ENCODE results near the gene WDR20.

WDR20 gene

GRCh38 chr14:102117852-102118251 is 21.8 kb upstream of the WDR20 start:
- H4K20me1 ChIP-seq (ENCODE audit: insufficient read depth, low read length, poor library complexity, severe bottlenecking) = no peaks in the 10 kb centered on the region
- H3K4me1 ChIP-seq (ENCODE audit: insufficient read depth, low read length, poor library complexity, severe bottlenecking) = no peaks in the 10 kb centered on the region
- H3K9ac ChIP-seq (ENCODE audit: low read depth, low read length, poor library complexity, severe bottlenecking) = no peak overlapping the region
- H3K4me2 ChIP-seq (ENCODE audit: low read depth, low read length, poor library complexity, severe bottlenecking) = no peak overlapping the region
- no peaks in the 10 kb centered on the region for H3K79me2 ChIP-seq (ENCODE audit: insufficient read depth, low read length)
- H3K4me3 ChIP-seq (ENCODE audit: low read length, poor library complexity, severe bottlenecking) = no peak overlapping the region
- no peaks in the 10 kb centered on the region for H3K36me3 ChIP-seq (ENCODE audit: insufficient read depth, low read length)
- no peaks in the 10 kb centered on the region for H3K9me2 ChIP-seq (replicated peaks; ENCODE audit: low read depth, low read length)
- TF ChIP-seq, protein P1, sequence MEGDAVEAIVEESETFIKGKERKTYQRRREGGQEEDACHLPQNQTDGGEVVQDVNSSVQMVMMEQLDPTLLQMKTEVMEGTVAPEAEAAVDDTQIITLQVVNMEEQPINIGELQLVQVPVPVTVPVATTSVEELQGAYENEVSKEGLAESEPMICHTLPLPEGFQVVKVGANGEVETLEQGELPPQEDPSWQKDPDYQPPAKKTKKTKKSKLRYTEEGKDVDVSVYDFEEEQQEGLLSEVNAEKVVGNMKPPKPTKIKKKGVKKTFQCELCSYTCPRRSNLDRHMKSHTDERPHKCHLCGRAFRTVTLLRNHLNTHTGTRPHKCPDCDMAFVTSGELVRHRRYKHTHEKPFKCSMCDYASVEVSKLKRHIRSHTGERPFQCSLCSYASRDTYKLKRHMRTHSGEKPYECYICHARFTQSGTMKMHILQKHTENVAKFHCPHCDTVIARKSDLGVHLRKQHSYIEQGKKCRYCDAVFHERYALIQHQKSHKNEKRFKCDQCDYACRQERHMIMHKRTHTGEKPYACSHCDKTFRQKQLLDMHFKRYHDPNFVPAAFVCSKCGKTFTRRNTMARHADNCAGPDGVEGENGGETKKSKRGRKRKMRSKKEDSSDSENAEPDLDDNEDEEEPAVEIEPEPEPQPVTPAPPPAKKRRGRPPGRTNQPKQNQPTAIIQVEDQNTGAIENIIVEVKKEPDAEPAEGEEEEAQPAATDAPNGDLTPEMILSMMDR (conservative IDR thresholded peaks at IDR 0.05; ENCODE audit: low read length) = no peak
- no peak for TF ChIP-seq EZH2phosphoT487 (IDR thresholded peaks at IDR 0.05; ENCODE audit: borderline replicate concordance)
- H3K9me3 ChIP-seq (ENCODE audit: insufficient read depth, low read depth, low read length) = peaks cover 13% of the 10 kb centered on the region; the same call in 1 of the 2 replicates
- no peaks in the 10 kb centered on the region for H3F3A ChIP-seq (ENCODE audit: low read depth)
- no peaks in the 10 kb centered on the region for H3K27me3 ChIP-seq (ENCODE audit: insufficient read depth, low read length, poor library complexity, severe bottlenecking)
- no peak overlapping the region for H2AFZ ChIP-seq (ENCODE audit: low read length)

DNA sequence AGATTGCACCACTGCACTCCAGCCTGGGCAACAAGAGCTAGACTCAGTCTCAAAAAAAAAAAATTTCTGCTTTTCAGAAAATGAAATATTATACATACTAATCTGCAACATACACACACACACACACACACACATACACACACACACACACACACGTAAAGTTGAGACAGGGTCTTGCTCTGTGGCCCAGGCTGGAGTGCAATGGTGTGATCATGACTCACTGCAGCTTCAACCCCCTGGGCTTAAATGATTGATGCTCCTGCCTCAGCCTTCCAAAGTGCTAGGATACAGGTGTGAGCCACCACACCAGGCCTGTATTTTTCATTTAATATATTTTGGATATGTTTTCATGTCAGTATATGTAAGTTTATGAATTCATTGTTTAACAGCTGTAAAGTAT is 18.8 kb upstream of the WDR20 start:
- Histone ChIP-seq H3K79me2 (ENCODE audit: insufficient read depth, low read length) (no peaks in the 10 kb centered on the region), H3F3A (ENCODE audit: low read depth) (no peaks in the 10 kb centered on the region), H3K4me2 (ENCODE audit: low read depth, low read length, poor library complexity, severe bottlenecking) (no peak overlapping the region), H3K27me3 (ENCODE audit: insufficient read depth, low read length, poor library complexity, severe bottlenecking) (no peaks in the 10 kb centered on the region), H2AFZ (ENCODE audit: low read length) (no peak overlapping the region), H3K9ac (ENCODE audit: low read depth, low read length, poor library complexity, severe bottlenecking) (no peak overlapping the region), H3K9me2 (replicated peaks; ENCODE audit: low read depth, low read length) (no peaks in the 10 kb centered on the region), H4K20me1 (ENCODE audit: insufficient read depth, low read length, poor library complexity, severe bottlenecking) (no peaks in the 10 kb centered on the region), H3K4me1 (ENCODE audit: insufficient read depth, low read length, poor library complexity, severe bottlenecking) (no peaks in the 10 kb centered on the region), H3K36me3 (ENCODE audit: insufficient read depth, low read length) (no peaks in the 10 kb centered on the region), H3K9me3 (ENCODE audit: insufficient read depth, low read depth, low read length) (peaks cover 13% of the 10 kb centered on the region; the same call in 1 of the 2 replicates), H3K4me3 (ENCODE audit: low read length, poor library complexity, severe bottlenecking) (no peak overlapping the region)
- no peak for TF ChIP-seq EZH2phosphoT487 (IDR thresholded peaks at IDR 0.05; ENCODE audit: borderline replicate concordance)
- TF ChIP-seq, protein P1 (conservative IDR thresholded peaks at IDR 0.05; ENCODE audit: low read length) = no peak

DNA sequence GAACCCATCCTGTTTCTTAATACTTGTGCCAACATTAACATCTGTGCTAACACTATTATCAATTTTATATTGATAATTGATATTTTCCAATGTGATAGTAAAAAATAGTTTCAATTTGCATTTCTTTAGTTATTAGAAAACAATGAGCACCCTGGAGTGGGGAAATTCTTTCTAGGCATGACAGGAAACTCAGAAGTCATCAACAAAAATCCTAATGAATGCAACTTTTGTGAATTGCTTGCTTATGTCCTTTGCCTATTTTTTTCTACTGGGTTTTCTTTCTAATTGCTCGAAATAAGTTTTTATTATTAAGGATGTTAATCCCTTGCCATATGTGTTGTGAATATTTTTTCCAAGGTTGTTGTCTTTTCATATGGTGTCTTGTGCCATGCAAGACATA is 18.1 kb upstream of the WDR20 start:
- H4K20me1 ChIP-seq (ENCODE audit: insufficient read depth, low read length, poor library complexity, severe bottlenecking) = no peaks in the 10 kb centered on the region
- H3K27me3 ChIP-seq (ENCODE audit: insufficient read depth, low read length, poor library complexity, severe bottlenecking) = no peaks in the 10 kb centered on the region
- TF ChIP-seq, protein P1 (conservative IDR thresholded peaks at IDR 0.05; ENCODE audit: low read length) = no peak
- TF ChIP-seq EZH2phosphoT487 (IDR thresholded peaks at IDR 0.05; ENCODE audit: borderline replicate concordance) = no peak
- peaks cover 10% of the 10 kb centered on the region; the same call in 1 of the 2 replicates for H3K9me3 ChIP-seq (ENCODE audit: insufficient read depth, low read depth, low read length)
- no peaks in the 10 kb centered on the region for H3K79me2 ChIP-seq (ENCODE audit: insufficient read depth, low read length)
- no peak overlapping the region for H3K4me3 ChIP-seq (ENCODE audit: low read length, poor library complexity, severe bottlenecking)
- H3K4me1 ChIP-seq (ENCODE audit: insufficient read depth, low read length, poor library complexity, severe bottlenecking) = no peaks in the 10 kb centered on the region
- no peak overlapping the region for H3K4me2 ChIP-seq (ENCODE audit: low read depth, low read length, poor library complexity, severe bottlenecking)
- no peak overlapping the region for H2AFZ ChIP-seq (ENCODE audit: low read length)
- H3K9me2 ChIP-seq (replicated peaks; ENCODE audit: low read depth, low read length) = no peaks in the 10 kb centered on the region
- H3K9ac ChIP-seq (ENCODE audit: low read depth, low read length, poor library complexity, severe bottlenecking) = no peak overlapping the region
- H3K36me3 ChIP-seq (ENCODE audit: insufficient read depth, low read length) = no peaks in the 10 kb centered on the region
- H3F3A ChIP-seq (ENCODE audit: low read depth) = no peaks in the 10 kb centered on the region

Measured in Loucy (cell line).